HepG2 (cell line): ENCODE measurements around the gene NEURL4. TPM values are rescaled to one million over a fixed set of nuclear protein-coding genes. Genes with fewer than 3 reads are reported as not detected.
A peak's percentile ranks its signal among the peaks of the same experiment; 100 is the strongest.

Experiments used
- ATAC-seq: fragments of 200-7000 bp; cut with Tn5 transposase; 3 replicates; pipeline ENCODE4 v1.9.1; 2020; ENCODE audit warnings: mild to moderate bottlenecking, moderate library complexity
- BruUV-seq: library from RNA; stranded (reverse); fragments of 400-500 nt; replicated peaks from 2 replicates; lab custom pipeline; 2021; lab: Mats Ljungman, UMichigan
- CTCF ChIA-PET: fragments of 300-600 bp; formaldehyde crosslinking; extraction: SDS; loops from one replicate; lab custom pipeline; 2021; ENCODE audit warnings: low total read pairs, inconsistent platforms, low intra/inter-chr PET ratio; lab: Yijun Ruan, JAX
- POLR2A ChIA-PET: fragments of 350-600 bp; sonication (Branson Sonifier 250); formaldehyde crosslinking; loops from one replicate; lab custom pipeline; 2020; ENCODE audit warnings: antibody characterized with exemption, inconsistent platforms; lab: Yijun Ruan, JAX
- DNase-seq: peaks from one replicate; pipeline ENCODE4 v3.0.0-alpha.2; 2015; ENCODE audit warnings: low spot score
- FAIRE-seq: peaks from 3 replicates; lab custom pipeline; 2011; peaks lifted over from hg19 to GRCh38; lab: Jason Lieb, UNC
- H2AFZ ChIP-seq: one replicate; pipeline ENCODE4 v1.6.1; 2011; ENCODE audit warnings: low read length, inconsistent platforms
- H3K27ac ChIP-seq: fragments of 300-600 bp; 3 replicates; pipeline ENCODE4 v1.8.0; 2011; ENCODE audit warnings: mixed run types, mild to moderate bottlenecking, mixed read lengths, low read length, inconsistent platforms; ENCODE audit not compliant: insufficient read depth; ENCODE audit errors: extremely low read length
- H3K27me3 ChIP-seq, 2 experiments: fragments of 200-600 bp in 1 of 2; 2 replicates in 1 of 2; 3 replicates in 1 of 2; pipeline versions ENCODE4 v1.6.0 to v1.8.0; 2011; ENCODE audit warnings: low read length in 2 of 2, mild to moderate bottlenecking in 2 of 2, moderate library complexity in 2 of 2, inconsistent platforms in 1 of 2; ENCODE audit not compliant: insufficient read depth in 2 of 2, control insufficient read depth in 1 of 2
- H3K36me3 ChIP-seq, 2 experiments: fragments of 200-600 bp in 1 of 2; replicated peaks in 1 of 2; 2 replicates in 1 of 2; 3 replicates in 1 of 2; pipeline versions ENCODE4 v1.5.1 to v1.8.0; 2011; ENCODE audit warnings: low read length in 2 of 2, inconsistent platforms in 1 of 2; ENCODE audit not compliant: insufficient read depth in 2 of 2, control insufficient read depth in 1 of 2
- H3K4me1 ChIP-seq: 2 replicates; pipeline ENCODE4 v1.5.1; 2012; ENCODE audit warnings: low read length, inconsistent platforms; ENCODE audit not compliant: insufficient read depth
- H3K4me2 ChIP-seq: 2 replicates; pipeline ENCODE4 v1.6.0; 2011; ENCODE audit warnings: low read depth, low read length, inconsistent platforms
- H3K4me3 ChIP-seq, 3 experiments: fragments of 200-600 bp in 1 of 3; sonication (generic), shearing (Covaris generic) in 1 of 3; replicated peaks in 1 of 3; 2 replicates each; pipeline ENCODE4 v1.5.1; 2011 to 2016; ENCODE audit warnings: low read length in 3 of 3, inconsistent platforms in 2 of 3, low read depth in 2 of 3, mild to moderate bottlenecking in 2 of 3, control low read depth in 1 of 3, mixed read lengths in 1 of 3; ENCODE audit not compliant: insufficient read depth in 1 of 3
- H3K79me2 ChIP-seq: one replicate; pipeline ENCODE4 v1.6.1; 2011; ENCODE audit warnings: low read length, inconsistent platforms; ENCODE audit not compliant: insufficient read depth
- H3K9ac ChIP-seq: 2 replicates; pipeline ENCODE4 v1.6.0; 2011; ENCODE audit warnings: mild to moderate bottlenecking, low read depth, low read length, inconsistent platforms; ENCODE audit not compliant: insufficient read depth
- H3K9me3 ChIP-seq: 2 replicates; pipeline ENCODE4 v1.5.1; 2012; ENCODE audit warnings: mild to moderate bottlenecking, low read length
- H4K20me1 ChIP-seq: 2 replicates; pipeline ENCODE4 v1.6.0; 2011; ENCODE audit warnings: inconsistent platforms, mild to moderate bottlenecking, low read length, moderate library complexity; ENCODE audit not compliant: insufficient read depth
- KAT2B ChIP-seq: fragments of 150-350 bp; IDR thresholded peaks from 2 replicates; pipeline ENCODE4 v1.6.1; 2014; ENCODE audit warnings: low read depth, low read length, borderline replicate concordance
- NR2F6 ChIP-seq, 2 experiments: IDR thresholded peaks; 2 replicates each; pipeline ENCODE4 v1.6.1; 2016; ENCODE audit warnings: antibody characterized with exemption in 1 of 2, mild to moderate bottlenecking in 1 of 2
- PAXIP1 ChIP-seq: sonication (generic); formaldehyde crosslinking; conservative IDR thresholded peaks from 2 replicates; pipeline ENCODE4 v1.4.0; 2020; ENCODE audit warnings: mild to moderate bottlenecking, missing genetic modification reagents, moderate library complexity
- POLR2AphosphoS2 ChIP-seq: IDR thresholded peaks from 2 replicates; pipeline ENCODE4 v1.6.1; 2011; ENCODE audit warnings: low read depth, low read length, improper control_type of control experiment
- SALL1 ChIP-seq: sonication (generic); formaldehyde crosslinking; IDR thresholded peaks from 2 replicates; pipeline ENCODE4 v1.8.0; 2022; ENCODE audit warnings: mild to moderate bottlenecking, missing genetic modification reagents
- ZNF282 ChIP-seq: fragments of 450-650 bp; IDR thresholded peaks from 2 replicates; pipeline ENCODE4 v1.6.1; 2018; ENCODE audit not compliant: partially characterized antibody
- ZNF407 ChIP-seq: sonication (generic); formaldehyde crosslinking; IDR thresholded peaks from one replicate; pipeline ENCODE4 v1.5.1; 2020; ENCODE audit warnings: mild to moderate bottlenecking, missing genetic modification reagents; ENCODE audit errors: not compliant biosample characterization
- ZNF44 ChIP-seq: sonication (generic); formaldehyde crosslinking; IDR thresholded peaks from 2 replicates; pipeline ENCODE4 v1.5.1; 2020; ENCODE audit warnings: mild to moderate bottlenecking, missing genetic modification reagents
- ZNF710 ChIP-seq: sonication (generic); formaldehyde crosslinking; IDR thresholded peaks from 2 replicates; pipeline ENCODE4 v1.5.0; 2020; ENCODE audit warnings: mild to moderate bottlenecking, missing genetic modification reagents, borderline replicate concordance
- WGBS: methylation state at CpG from one replicate; pipeline ENCODE4 v1.1.6; 2017; ENCODE audit warnings: low lambda C conversion rate; 5-methylcytosine and 5-hydroxymethylcytosine counted together
- in situ Hi-C: cut with HindIII; loops from 2 replicates; pipeline ENCODE4 v1.10.0; 2017; ENCODE audit warnings: low pct_unique_long_range_greater_than_20kb; ENCODE audit not compliant: extremely low pct_ligation_motif_present
- intact Hi-C: fragments of 100-400 bp; cut with micrococcal nuclease; formaldehyde crosslinking; loops from one replicate; pipeline ENCODE4 v1.10.0; 2022; ENCODE audit not compliant: unreplicated experiment
- polyA plus RNA-seq, 8 experiments: library from polyadenylated mRNA; depleted of rRNA in 3 of 8; stranded (reverse) in 7 of 8; unstranded in 1 of 8; fragments of >200 nt; fragmentation: Illumina TruSeq in 4 of 8; extraction: Trizol in 4 of 8; gene quantifications; 2 replicates each; pipeline versions ENCODE4 v1.2.1 to v1.2.3, GENCODE V29; 2011 to 2016; ENCODE audit warnings: low read depth in 4 of 8, missing spikeins in 1 of 8, mixed read lengths in 1 of 8; ENCODE audit not compliant: insufficient read depth in 1 of 8
- total RNA-seq, 5 experiments: library from RNA; depleted of rRNA; stranded (reverse); fragments of >200 nt; fragmentation: Illumina TruSeq; extraction: Trizol; gene quantifications; 2 replicates each; pipeline ENCODE4 v1.2.3, GENCODE V29; 2016; ENCODE audit warnings: low read depth in 1 of 5

The NEURL4 gene
- total and polyA plus RNA-seq, 2 of the 13 experiments (the other 11 are each of a cell fraction or from before 2014, with no cell fraction given), result 14.8 to 15.7 TPM

- CTCF ChIA-PET, result interaction anchor here (1.1 kb wide), 1 partner anchor 12 kb away, joined by 3 read pairs; no protein-coding TSS in a partner anchor
- Histone ChIP-seq H3K4me1 (peaks cover 41% of the 10 kb centered on the region), H3K4me3 (peak overlapping the region in 2 of 3 experiments; percentile 29 to 54; a peak in 2 of 6 replicates), H4K20me1 (no peaks in the 10 kb centered on the region), H3K36me3 (no peaks in the 10 kb centered on the region), H2AFZ (no peak overlapping the region), H3K27me3 (peaks cover 0 to 11% of the 10 kb centered on the region in 2 experiments; a peak in 2 of 5 replicates), H3K79me2 (no peaks in the 10 kb centered on the region), H3K27ac (no peak overlapping the region), H3K4me2 (peak overlapping the region; percentile 75), H3K9ac (no peak overlapping the region; the same call in 1 of the 2 replicates), H3K9me3 (no peaks in the 10 kb centered on the region)
- POLR2A ChIA-PET, result interaction anchor here (1.6 to 3.7 kb wide), 3 partner anchors 11 to 247 kb away, joined by 3 to 35 read pairs (median 5); partner anchors contain the start of gene SLC2A4
- in situ Hi-C loops (no loop called here), intact Hi-C loops (loop anchor here (1.0 kb wide), 1 partner anchor 38 kb away; no protein-coding TSS in a partner anchor)
- no peak for DNase-seq
- peak; percentile 47 for ATAC-seq
- 0% methylated on average over 4 of the region's 6 CpGs for WGBS
- BruUV-seq, result no TSS peak
- FAIRE-seq, result no peak
- no peak for TF ChIP-seq SALL1
- no peak for TF ChIP-seq ZNF44 (CRISPR knock-in tag)
- TF ChIP-seq ZNF710 (CRISPR knock-in tag), result 0 out of 2 replicates have a peak, but pooled peaks have one; percentile 14
- TF ChIP-seq POLR2AphosphoS2, result no peak
- TF ChIP-seq ZNF282, result no peak
- peak; percentile 54; the same call in 1 of the 2 replicates for TF ChIP-seq PAXIP1 (CRISPR knock-in tag)
- TF ChIP-seq KAT2B, result no peak
- no peak for TF ChIP-seq NR2F6 (IDR thresholded peaks at IDR 0.05)
- no peak for TF ChIP-seq NR2F6 (CRISPR knock-in tag; IDR thresholded peaks at IDR 0.05)
- no peak for TF ChIP-seq ZNF407 (CRISPR knock-in tag)
These were observed 36.4 kb downstream of the NEURL4 start for GRCh38 chr17:7292729-7293128.
